Neural cell (in vitro differentiated cells): Measurements from ENCODE around the gene SLC4A9.

Source experiments
- EP300 ChIP-seq: fragments of 450-650 bp; conservative IDR thresholded peaks from 2 replicates; pipeline ENCODE4 v1.6.1; 2014; ENCODE audit warnings: antibody characterized with exemption, mild to moderate bottlenecking, moderate library complexity; ENCODE audit not compliant: poor library complexity, severe bottlenecking
- EZH2 ChIP-seq: fragments of 200-600, 300-800 bp; shearing (Covaris generic), sonication (generic); IDR thresholded peaks from 2 replicates; pipeline ENCODE4 v1.6.1; 2014; ENCODE audit warnings: antibody characterized with exemption, low read length, borderline replicate concordance, mild to moderate bottlenecking; ENCODE audit not compliant: insufficient read depth, poor library complexity, severe bottlenecking
- MXI1 ChIP-seq: fragments of 450-650 bp; conservative IDR thresholded peaks from 2 replicates; pipeline ENCODE4 v1.6.1; 2014; ENCODE audit warnings: antibody characterized with exemption, mild to moderate bottlenecking; ENCODE audit not compliant: poor library complexity, severe bottlenecking
- POLR2AphosphoS5 ChIP-seq: IDR thresholded peaks from 2 replicates; pipeline ENCODE4 v1.6.1; 2012
- RAD21 ChIP-seq: fragments of 450-650 bp; conservative IDR thresholded peaks from 2 replicates; pipeline ENCODE4 v1.6.1; 2014; ENCODE audit warnings: antibody characterized with exemption, mild to moderate bottlenecking, moderate library complexity
- SMC3 ChIP-seq: fragments of 450-650 bp; conservative IDR thresholded peaks from 2 replicates; pipeline ENCODE4 v1.6.1; 2014; ENCODE audit warnings: antibody characterized with exemption, mild to moderate bottlenecking, moderate library complexity; ENCODE audit not compliant: poor library complexity
- TAF1 ChIP-seq: IDR thresholded peaks from 2 replicates; pipeline ENCODE4 v1.6.1; 2012; ENCODE audit warnings: low read depth
- TF ChIP-seq, protein P1 (sequence below): fragments of 450-650 bp; IDR thresholded peaks from 2 replicates; pipeline ENCODE4 v1.5.1; 2014; ENCODE audit warnings: antibody characterized with exemption, mild to moderate bottlenecking, moderate library complexity; ENCODE audit not compliant: poor library complexity, severe bottlenecking
- TF ChIP-seq, protein P2 (sequence below): IDR thresholded peaks from 2 replicates; pipeline ENCODE4 v1.6.1; 2012; ENCODE audit warnings: borderline replicate concordance

DNA sequence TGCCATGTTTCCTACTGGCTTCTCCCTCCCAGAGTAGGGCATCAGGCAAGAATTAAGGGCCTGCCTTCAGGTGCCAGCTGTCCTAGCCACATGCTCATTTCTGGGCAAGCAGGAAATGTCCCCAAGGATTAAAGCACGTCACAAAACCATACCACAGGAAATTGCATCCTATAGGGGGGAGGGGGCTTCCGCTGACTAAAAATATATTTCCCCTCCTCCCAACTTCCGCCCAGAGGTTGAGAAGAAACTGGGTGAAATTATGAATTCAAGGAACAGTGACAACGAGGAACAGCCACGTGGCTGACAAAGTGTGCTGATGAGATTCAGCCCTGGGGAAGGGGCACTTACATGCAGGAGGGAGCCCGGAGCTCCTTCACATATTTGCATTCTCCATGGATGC is 17.7 kb upstream of the SLC4A9 start:
- TF ChIP-seq, protein P1, sequence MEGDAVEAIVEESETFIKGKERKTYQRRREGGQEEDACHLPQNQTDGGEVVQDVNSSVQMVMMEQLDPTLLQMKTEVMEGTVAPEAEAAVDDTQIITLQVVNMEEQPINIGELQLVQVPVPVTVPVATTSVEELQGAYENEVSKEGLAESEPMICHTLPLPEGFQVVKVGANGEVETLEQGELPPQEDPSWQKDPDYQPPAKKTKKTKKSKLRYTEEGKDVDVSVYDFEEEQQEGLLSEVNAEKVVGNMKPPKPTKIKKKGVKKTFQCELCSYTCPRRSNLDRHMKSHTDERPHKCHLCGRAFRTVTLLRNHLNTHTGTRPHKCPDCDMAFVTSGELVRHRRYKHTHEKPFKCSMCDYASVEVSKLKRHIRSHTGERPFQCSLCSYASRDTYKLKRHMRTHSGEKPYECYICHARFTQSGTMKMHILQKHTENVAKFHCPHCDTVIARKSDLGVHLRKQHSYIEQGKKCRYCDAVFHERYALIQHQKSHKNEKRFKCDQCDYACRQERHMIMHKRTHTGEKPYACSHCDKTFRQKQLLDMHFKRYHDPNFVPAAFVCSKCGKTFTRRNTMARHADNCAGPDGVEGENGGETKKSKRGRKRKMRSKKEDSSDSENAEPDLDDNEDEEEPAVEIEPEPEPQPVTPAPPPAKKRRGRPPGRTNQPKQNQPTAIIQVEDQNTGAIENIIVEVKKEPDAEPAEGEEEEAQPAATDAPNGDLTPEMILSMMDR = no peak
- TF ChIP-seq EP300 (no peak), TAF1 (no peak), POLR2AphosphoS5 (no peak), EZH2 (no peak), RAD21 (no peak), MXI1 (no peak), SMC3 (no peak)
- TF ChIP-seq, protein P2, sequence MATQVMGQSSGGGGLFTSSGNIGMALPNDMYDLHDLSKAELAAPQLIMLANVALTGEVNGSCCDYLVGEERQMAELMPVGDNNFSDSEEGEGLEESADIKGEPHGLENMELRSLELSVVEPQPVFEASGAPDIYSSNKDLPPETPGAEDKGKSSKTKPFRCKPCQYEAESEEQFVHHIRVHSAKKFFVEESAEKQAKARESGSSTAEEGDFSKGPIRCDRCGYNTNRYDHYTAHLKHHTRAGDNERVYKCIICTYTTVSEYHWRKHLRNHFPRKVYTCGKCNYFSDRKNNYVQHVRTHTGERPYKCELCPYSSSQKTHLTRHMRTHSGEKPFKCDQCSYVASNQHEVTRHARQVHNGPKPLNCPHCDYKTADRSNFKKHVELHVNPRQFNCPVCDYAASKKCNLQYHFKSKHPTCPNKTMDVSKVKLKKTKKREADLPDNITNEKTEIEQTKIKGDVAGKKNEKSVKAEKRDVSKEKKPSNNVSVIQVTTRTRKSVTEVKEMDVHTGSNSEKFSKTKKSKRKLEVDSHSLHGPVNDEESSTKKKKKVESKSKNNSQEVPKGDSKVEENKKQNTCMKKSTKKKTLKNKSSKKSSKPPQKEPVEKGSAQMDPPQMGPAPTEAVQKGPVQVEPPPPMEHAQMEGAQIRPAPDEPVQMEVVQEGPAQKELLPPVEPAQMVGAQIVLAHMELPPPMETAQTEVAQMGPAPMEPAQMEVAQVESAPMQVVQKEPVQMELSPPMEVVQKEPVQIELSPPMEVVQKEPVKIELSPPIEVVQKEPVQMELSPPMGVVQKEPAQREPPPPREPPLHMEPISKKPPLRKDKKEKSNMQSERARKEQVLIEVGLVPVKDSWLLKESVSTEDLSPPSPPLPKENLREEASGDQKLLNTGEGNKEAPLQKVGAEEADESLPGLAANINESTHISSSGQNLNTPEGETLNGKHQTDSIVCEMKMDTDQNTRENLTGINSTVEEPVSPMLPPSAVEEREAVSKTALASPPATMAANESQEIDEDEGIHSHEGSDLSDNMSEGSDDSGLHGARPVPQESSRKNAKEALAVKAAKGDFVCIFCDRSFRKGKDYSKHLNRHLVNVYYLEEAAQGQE = no peak
